AG09309 (cell line): Measurements from ENCODE around the gene ELF4.
A peak's percentile ranks its signal among the peaks of the same experiment; 100 is the strongest.

Experiments
- DNase-seq: peaks from one replicate; pipeline ENCODE4 v3.0.0-alpha.2; 2010; ENCODE audit warnings: low read depth
- H3K4me3 ChIP-seq: 2 replicates; pipeline ENCODE4 v1.5.1; 2011; ENCODE audit warnings: mild to moderate bottlenecking, low read depth, low read length, moderate library complexity; ENCODE audit not compliant: control insufficient read depth
- TF ChIP-seq, protein P1 (sequence below): IDR thresholded peaks from 2 replicates; pipeline ENCODE4 v1.5.1; 2011; ENCODE audit warnings: mild to moderate bottlenecking, low read depth, low read length, inconsistent platforms; ENCODE audit not compliant: insufficient read depth, control insufficient read depth; ENCODE audit errors: missing control alignments

Gene ELF4

GRCh38 chrX:130124577-130124976 is 14.3 kb upstream of the ELF4 start:
- H3K4me3 ChIP-seq: no peak overlapping the region
- TF ChIP-seq, protein P1, sequence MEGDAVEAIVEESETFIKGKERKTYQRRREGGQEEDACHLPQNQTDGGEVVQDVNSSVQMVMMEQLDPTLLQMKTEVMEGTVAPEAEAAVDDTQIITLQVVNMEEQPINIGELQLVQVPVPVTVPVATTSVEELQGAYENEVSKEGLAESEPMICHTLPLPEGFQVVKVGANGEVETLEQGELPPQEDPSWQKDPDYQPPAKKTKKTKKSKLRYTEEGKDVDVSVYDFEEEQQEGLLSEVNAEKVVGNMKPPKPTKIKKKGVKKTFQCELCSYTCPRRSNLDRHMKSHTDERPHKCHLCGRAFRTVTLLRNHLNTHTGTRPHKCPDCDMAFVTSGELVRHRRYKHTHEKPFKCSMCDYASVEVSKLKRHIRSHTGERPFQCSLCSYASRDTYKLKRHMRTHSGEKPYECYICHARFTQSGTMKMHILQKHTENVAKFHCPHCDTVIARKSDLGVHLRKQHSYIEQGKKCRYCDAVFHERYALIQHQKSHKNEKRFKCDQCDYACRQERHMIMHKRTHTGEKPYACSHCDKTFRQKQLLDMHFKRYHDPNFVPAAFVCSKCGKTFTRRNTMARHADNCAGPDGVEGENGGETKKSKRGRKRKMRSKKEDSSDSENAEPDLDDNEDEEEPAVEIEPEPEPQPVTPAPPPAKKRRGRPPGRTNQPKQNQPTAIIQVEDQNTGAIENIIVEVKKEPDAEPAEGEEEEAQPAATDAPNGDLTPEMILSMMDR: no peak
- DNase-seq: no peak

- no peak for DNase-seq
- H3K4me3 ChIP-seq: peak overlapping the region; percentile 29
- TF ChIP-seq, protein P1: no peak
Observed at GRCh38 chrX:130121505-130121800, 11.2 kb upstream of the ELF4 start.

DNA sequence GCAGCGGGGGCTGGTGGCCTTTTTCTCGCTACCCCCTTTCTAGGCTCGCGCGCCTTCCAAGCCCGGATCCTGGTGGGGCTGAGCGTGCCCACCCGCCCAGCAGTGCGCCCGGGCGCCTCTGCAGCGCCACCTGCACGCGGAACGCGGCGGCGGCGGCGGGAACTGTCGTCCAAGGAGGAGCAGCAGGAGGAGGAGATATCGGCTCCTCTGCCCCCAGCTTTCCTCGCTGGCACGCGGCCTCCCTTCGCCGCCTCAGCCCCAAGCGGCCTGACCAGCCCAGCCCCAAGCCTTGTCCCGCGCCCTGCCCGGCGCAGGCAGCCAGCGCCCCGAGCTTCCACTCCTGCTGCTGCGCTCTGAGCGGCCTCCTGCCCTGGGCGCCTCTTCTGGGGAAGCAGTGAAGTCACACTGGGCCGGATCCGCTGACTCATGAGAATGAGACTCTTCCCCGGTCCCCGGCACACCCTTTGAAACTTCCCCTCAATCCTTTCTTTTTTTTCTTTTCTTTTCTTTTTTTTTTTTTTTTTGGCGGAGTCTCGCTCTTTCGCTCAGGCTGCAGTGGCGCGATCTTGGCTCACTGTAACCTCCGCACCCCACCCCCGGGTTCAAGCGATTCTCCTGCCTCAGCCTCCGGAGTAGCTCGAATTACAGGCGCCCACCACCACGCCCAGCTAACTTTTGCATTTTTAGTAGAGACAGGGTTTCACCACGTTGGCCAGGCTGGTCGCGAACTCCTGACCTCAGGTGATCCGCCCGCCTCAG is 10.6 kb upstream of the ELF4 start:
- peak overlapping the region; percentile 33 for H3K4me3 ChIP-seq
- TF ChIP-seq, protein P1: peak; percentile 44
- peak; percentile 32 for DNase-seq

- TF ChIP-seq, protein P1: no peak
- no peak for DNase-seq
- peak overlapping the region; percentile 33 for H3K4me3 ChIP-seq
Observed at GRCh38 chrX:130120321-130120731, 10.0 kb upstream of the ELF4 start.

- H3K4me3 ChIP-seq: peak overlapping the region; percentile 6; the same call in 1 of the 2 replicates
- TF ChIP-seq, protein P1: no peak
- DNase-seq: no peak
Observed at GRCh38 chrX:130119312-130119898, 9.1 kb upstream of the ELF4 start.

GRCh38 chrX:130118441-130119311 is 8.4 kb upstream of the ELF4 start:
- no peak for DNase-seq
- TF ChIP-seq, protein P1: no peak
- H3K4me3 ChIP-seq: peak overlapping the region; percentile 6; the same call in 1 of the 2 replicates
